GM12878 (cell line): ENCODE results near the gene SNX17.

Experiments
- BCLAF1 ChIP-seq: fragments of 450-650 bp; IDR thresholded peaks from 2 replicates; pipeline ENCODE4 v1.6.1; 2017; ENCODE audit warnings: antibody characterized with exemption, mild to moderate bottlenecking, moderate library complexity
- CHD2 ChIP-seq: IDR thresholded peaks from 2 replicates; pipeline ENCODE4 v1.6.1; 2011; ENCODE audit warnings: low read depth, low read length, improper control_type of control experiment, borderline replicate concordance
- CTCF ChIP-seq, 3 experiments: IDR thresholded peaks in 2 of 3; conservative IDR thresholded peaks in 1 of 3; 2 replicates each; pipeline ENCODE4 v1.5.1; 2011; ENCODE audit warnings: low read depth in 3 of 3, low read length in 3 of 3, mild to moderate bottlenecking in 3 of 3, control low read depth in 2 of 3, moderate library complexity in 2 of 3, inconsistent platforms in 1 of 3, mixed read lengths in 1 of 3; ENCODE audit not compliant: control insufficient read depth in 2 of 3, insufficient read depth in 1 of 3; ENCODE audit errors: extremely low read depth in 1 of 3
- MYC ChIP-seq: IDR thresholded peaks from 2 replicates; pipeline ENCODE4 v1.6.1; 2011; ENCODE audit warnings: mild to moderate bottlenecking, low read length, moderate library complexity, inconsistent platforms; ENCODE audit not compliant: insufficient read depth, insufficient replicate concordance, insufficient read length, severe bottlenecking
- POLR2AphosphoS5 ChIP-seq: IDR thresholded peaks from 2 replicates; pipeline ENCODE4 v1.6.1; 2011; ENCODE audit warnings: mild to moderate bottlenecking, low read length, inconsistent platforms
- ZNF274 ChIP-seq: IDR thresholded peaks from one replicate; pipeline ENCODE4 v1.8.0; 2011; ENCODE audit not compliant: insufficient read length, insufficient read depth
- ZNF592 ChIP-seq: fragments of 450-650 bp; IDR thresholded peaks from 2 replicates; pipeline ENCODE4 v1.6.1; 2017; ENCODE audit warnings: mild to moderate bottlenecking, moderate library complexity
- TF ChIP-seq, protein P1 (sequence below): fragments of 150-350 bp; IDR thresholded peaks from 2 replicates; pipeline ENCODE4 v1.6.1; 2016; ENCODE audit warnings: low read depth, low read length

GRCh38 chr2:27398962-27399361 lies 28.5 kb downstream of the SNX17 start:
- TF ChIP-seq BCLAF1, result no peak
- TF ChIP-seq POLR2AphosphoS5, result no peak
- no peak for TF ChIP-seq ZNF592
- no peak for TF ChIP-seq CTCF (IDR thresholded peaks at IDR 0.05 in 2 of 3, conservative IDR thresholded peaks at IDR 0.05 in 1 of 3; ENCODE audit: control insufficient read depth in 2 of 3, extremely low read depth in 1 of 3, insufficient read depth in 1 of 3, low read depth in 3 of 3, low read length in 3 of 3)
- no peak for TF ChIP-seq ZNF274
- no peak for TF ChIP-seq MYC
- no peak for TF ChIP-seq CHD2
- TF ChIP-seq, protein P1, sequence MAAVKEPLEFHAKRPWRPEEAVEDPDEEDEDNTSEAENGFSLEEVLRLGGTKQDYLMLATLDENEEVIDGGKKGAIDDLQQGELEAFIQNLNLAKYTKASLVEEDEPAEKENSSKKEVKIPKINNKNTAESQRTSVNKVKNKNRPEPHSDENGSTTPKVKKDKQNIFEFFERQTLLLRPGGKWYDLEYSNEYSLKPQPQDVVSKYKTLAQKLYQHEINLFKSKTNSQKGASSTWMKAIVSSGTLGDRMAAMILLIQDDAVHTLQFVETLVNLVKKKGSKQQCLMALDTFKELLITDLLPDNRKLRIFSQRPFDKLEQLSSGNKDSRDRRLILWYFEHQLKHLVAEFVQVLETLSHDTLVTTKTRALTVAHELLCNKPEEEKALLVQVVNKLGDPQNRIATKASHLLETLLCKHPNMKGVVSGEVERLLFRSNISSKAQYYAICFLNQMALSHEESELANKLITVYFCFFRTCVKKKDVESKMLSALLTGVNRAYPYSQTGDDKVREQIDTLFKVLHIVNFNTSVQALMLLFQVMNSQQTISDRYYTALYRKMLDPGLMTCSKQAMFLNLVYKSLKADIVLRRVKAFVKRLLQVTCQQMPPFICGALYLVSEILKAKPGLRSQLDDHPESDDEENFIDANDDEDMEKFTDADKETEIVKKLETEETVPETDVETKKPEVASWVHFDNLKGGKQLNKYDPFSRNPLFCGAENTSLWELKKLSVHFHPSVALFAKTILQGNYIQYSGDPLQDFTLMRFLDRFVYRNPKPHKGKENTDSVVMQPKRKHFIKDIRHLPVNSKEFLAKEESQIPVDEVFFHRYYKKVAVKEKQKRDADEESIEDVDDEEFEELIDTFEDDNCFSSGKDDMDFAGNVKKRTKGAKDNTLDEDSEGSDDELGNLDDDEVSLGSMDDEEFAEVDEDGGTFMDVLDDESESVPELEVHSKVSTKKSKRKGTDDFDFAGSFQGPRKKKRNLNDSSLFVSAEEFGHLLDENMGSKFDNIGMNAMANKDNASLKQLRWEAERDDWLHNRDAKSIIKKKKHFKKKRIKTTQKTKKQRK, result no peak
